ENCODE measurements around the gene ANKRD28.
"Not testable (repeated sequence)": the region's sequence is repeated elsewhere in the genome, so short reads cannot be mapped to it uniquely, and the experiment has no call there.

The ANKRD28 gene

GRCh38 chr3:15801298-15801697 is 3.5 kb upstream of the ANKRD28 start:
- no peak for DNase-seq

GRCh38 chr3:15800780-15801179 is 3.0 kb upstream of the ANKRD28 start:
- no peak for DNase-seq

GRCh38 chr3:15800327-15800726 is 2.5 kb upstream of the ANKRD28 start:
- no peak for DNase-seq

GRCh38 chr3:15798533-15799245 is 910 bp upstream of the ANKRD28 start:
- DNase-seq, result no peak

- DNase-seq, result peak; percentile 41
Measured at GRCh38 chr3:15796771-15797641, 773 bp downstream of the ANKRD28 start.

GRCh38 chr3:15796331-15796730 is 1.4 kb downstream of the ANKRD28 start:
- no peak for DNase-seq

- peak; percentile 67 for DNase-seq
Measured at GRCh38 chr3:15795651-15796308, 2.0 kb downstream of the ANKRD28 start.

GRCh38 chr3:15794842-15795650 is 2.7 kb downstream of the ANKRD28 start:
- DNase-seq, result peak; percentile 17

- DNase-seq, result peak; percentile 59
Measured at GRCh38 chr3:15794303-15794771, 3.4 kb downstream of the ANKRD28 start.

GRCh38 chr3:15791525-15791924 is 6.3 kb downstream of the ANKRD28 start:
- DNase-seq, result no peak

- no peak for DNase-seq
Measured at GRCh38 chr3:15787941-15788340, 9.8 kb downstream of the ANKRD28 start.

GRCh38 chr3:15787526-15787925 is 10.3 kb downstream of the ANKRD28 start:
- DNase-seq, result no peak

- DNase-seq, result no peak
Measured at GRCh38 chr3:15783361-15783969, 14.3 kb downstream of the ANKRD28 start.

- no peak for DNase-seq
Measured at GRCh38 chr3:15782429-15782828, 15.3 kb downstream of the ANKRD28 start.

GRCh38 chr3:15781637-15782402 is 16.0 kb downstream of the ANKRD28 start:
- no peak for DNase-seq

GRCh38 chr3:15781131-15781530 is 16.6 kb downstream of the ANKRD28 start:
- no peak for DNase-seq

GRCh38 chr3:15779111-15779510 is 18.7 kb downstream of the ANKRD28 start:
- DNase-seq, result no peak

GRCh38 chr3:15778332-15778858 is 19.4 kb downstream of the ANKRD28 start:
- DNase-seq, result no peak

GRCh38 chr3:15774931-15775560 is 22.7 kb downstream of the ANKRD28 start:
- DNase-seq, result not testable (repeated sequence)

GRCh38 chr3:15771444-15771843 is 26.3 kb downstream of the ANKRD28 start:
- DNase-seq, result no peak

Data from RPMI8226 (cell line).